PC-9 (cell line): ENCODE measurements around the gene PRPF40A. TPM values are rescaled to one million over a fixed set of nuclear protein-coding genes. Genes with fewer than 3 reads are reported as not detected.

Experiments used
- BruUV-seq: library from RNA; stranded (reverse); fragments of 400-500 nt; replicated peaks from 2 replicates; lab custom pipeline; 2021; lab: Mats Ljungman, UMichigan
- CTCF ChIA-PET: fragments of 300-600 bp; sonication (Branson Sonifier 250); formaldehyde crosslinking; loops from one replicate; lab custom pipeline; 2022; ENCODE audit warnings: antibody characterized with exemption; lab: Charles Lee
- POLR2A ChIA-PET: fragments of 300-600 bp; sonication (Branson Sonifier 250); formaldehyde crosslinking; loops from one replicate; lab custom pipeline; 2022; ENCODE audit warnings: antibody characterized with exemption; ENCODE audit not compliant: unreplicated experiment; lab: Charles Lee
- DNase-seq, 2 experiments: peaks; one replicate each; pipeline versions ENCODE4 v3.0.0 to v3.0.0-alpha.2; 2015 to 2022; ENCODE audit warnings: mixed read lengths in 1 of 2
- H2AFZ ChIP-seq: fragments of 200-600 bp; sonication (generic); 2 replicates; pipeline ENCODE4 v1.8.1; 2017; ENCODE audit warnings: antibody characterized with exemption
- H3F3A ChIP-seq: fragments of 200-600 bp; sonication (generic); 2 replicates; pipeline ENCODE4 v1.8.1; 2017; ENCODE audit warnings: antibody characterized with exemption, mild to moderate bottlenecking, low read depth; ENCODE audit not compliant: insufficient read depth
- H3K27ac ChIP-seq: fragments of 200-600 bp; sonication (generic); 2 replicates; pipeline ENCODE4 v1.6.1; 2016; ENCODE audit warnings: mixed run types
- H3K27me3 ChIP-seq: fragments of 200-600 bp; sonication (generic); 2 replicates; pipeline ENCODE4 v1.6.1; 2016; ENCODE audit warnings: low read depth, mixed run types; ENCODE audit not compliant: insufficient read depth
- H3K36me3 ChIP-seq: fragments of 200-600 bp; sonication (generic); 2 replicates; pipeline ENCODE4 v1.6.1; 2016; ENCODE audit warnings: low read depth, mixed run types
- H3K4me1 ChIP-seq: fragments of 200-600 bp; sonication (generic); replicated peaks from 2 replicates; pipeline ENCODE4 v1.6.1; 2016; ENCODE audit warnings: mixed run types; ENCODE audit not compliant: insufficient read depth
- H3K4me2 ChIP-seq: fragments of 200-600 bp; sonication (generic); 2 replicates; pipeline ENCODE4 v1.6.1; 2017; ENCODE audit warnings: mixed run types
- H3K4me3 ChIP-seq: fragments of 200-600 bp; sonication (generic); 2 replicates; pipeline ENCODE4 v1.6.1; 2016; ENCODE audit warnings: mixed run types
- H3K79me2 ChIP-seq: fragments of 200-600 bp; sonication (generic); 2 replicates; pipeline ENCODE4 v1.6.1; 2017; ENCODE audit warnings: low read depth, mixed run types
- H3K9me2 ChIP-seq: fragments of 200-600 bp; sonication (generic); 2 replicates; pipeline ENCODE4 v1.8.1; 2017; ENCODE audit warnings: mild to moderate bottlenecking; ENCODE audit not compliant: insufficient read depth
- H3K9me3 ChIP-seq: fragments of 200-600 bp; sonication (generic); 2 replicates; pipeline ENCODE4 v1.8.1; 2016; ENCODE audit warnings: low read depth; ENCODE audit not compliant: insufficient read depth
- H4K20me1 ChIP-seq: fragments of 200-600 bp; sonication (generic); 2 replicates; pipeline ENCODE4 v1.8.1; 2017; ENCODE audit not compliant: insufficient read depth
- CTCF ChIP-seq: fragments of 200-600 bp; sonication (generic); conservative IDR thresholded peaks from 2 replicates; pipeline ENCODE4 v1.6.1; 2017; ENCODE audit warnings: mixed run types, antibody characterized with exemption, mild to moderate bottlenecking, moderate library complexity
- EZH2 ChIP-seq: fragments of 200-600 bp; sonication (generic); IDR thresholded peaks from 2 replicates; pipeline ENCODE4 v1.8.0; 2017; ENCODE audit warnings: antibody characterized with exemption, low read depth
- intact Hi-C: fragments of 100-400 bp; cut with micrococcal nuclease; formaldehyde crosslinking; loops from one replicate; pipeline ENCODE4 v1.10.0; 2022; ENCODE audit not compliant: unreplicated experiment
- total RNA-seq: library from RNA; stranded (reverse); gene quantifications from 2 replicates; pipeline ENCODE4 v1.2.3, GENCODE V29; 2021

PRPF40A gene
- total RNA-seq, 1 experiment from 2014 or later, result 94.1 TPM

GRCh38 chr2:152617456-152618192, 99.6 kb downstream of the PRPF40A start:
- Histone ChIP-seq H3F3A (no peaks in the 10 kb centered on the region; the same call in 1 of the 2 replicates), H3K27ac (no peak overlapping the region), H3K36me3 (peaks cover 14% of the 10 kb centered on the region; the same call in 1 of the 2 replicates), H3K9me2 (no peaks in the 10 kb centered on the region), H2AFZ (no peak overlapping the region), H3K79me2 (no peaks in the 10 kb centered on the region), H4K20me1 (no peaks in the 10 kb centered on the region), H3K4me3 (no peak overlapping the region), H3K4me1 (peaks cover 9% of the 10 kb centered on the region; the same call in 1 of the 2 replicates), H3K27me3 (no peaks in the 10 kb centered on the region), H3K9me3 (no peaks in the 10 kb centered on the region), H3K4me2 (no peak overlapping the region)
- BruUV-seq, result no TSS peak
- TF ChIP-seq EZH2, result no peak
- TF ChIP-seq CTCF, result no peak
- ChIA-PET POLR2A (no interaction called here), CTCF (no interaction called here)
- DNase-seq, result no peak
- intact Hi-C loops, result loop anchor here (10.0 kb wide), 2 partner anchors 113 to 213 kb away; no protein-coding TSS in a partner anchor

DNA sequence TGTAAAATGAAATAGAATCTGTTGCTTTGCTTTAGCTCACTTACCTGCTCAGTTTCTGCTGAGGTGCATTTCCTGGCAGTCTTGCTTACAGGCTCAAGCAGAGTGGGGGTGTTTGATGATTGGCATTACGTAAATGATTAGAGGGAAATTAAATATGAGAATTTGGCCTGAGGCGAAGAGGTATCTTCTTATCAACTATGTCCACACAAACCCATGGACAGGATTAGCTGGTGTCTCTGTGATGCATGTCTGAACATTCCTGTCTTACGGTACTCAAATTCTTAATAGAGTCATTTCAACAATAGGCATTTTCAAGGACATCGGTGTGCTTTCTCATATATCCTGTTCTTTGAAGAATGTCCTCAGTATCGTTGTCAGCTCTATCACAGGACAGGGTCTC, 102.1 kb downstream of the PRPF40A start:
- H3K9me3 ChIP-seq, result no peaks in the 10 kb centered on the region
- peaks cover 5% of the 10 kb centered on the region; the same call in 1 of the 2 replicates for H3F3A ChIP-seq
- ChIA-PET POLR2A (interaction anchor here (0.6 kb wide), 1 partner anchor 237 kb away, joined by 3 read pairs; no protein-coding TSS in a partner anchor), CTCF (no interaction called here)
- peaks cover 20% of the 10 kb centered on the region; the same call in 1 of the 2 replicates for H3K4me1 ChIP-seq
- H3K4me3 ChIP-seq, result no peak overlapping the region
- TF ChIP-seq CTCF (no peak), EZH2 (no peak)
- no peak for DNase-seq
- intact Hi-C loops, result loop anchor here (10.0 kb wide), 2 partner anchors 110 to 210 kb away; no protein-coding TSS in a partner anchor
- BruUV-seq, result no TSS peak
- no peaks in the 10 kb centered on the region for H3K79me2 ChIP-seq
- no peak overlapping the region for H2AFZ ChIP-seq
- no peaks in the 10 kb centered on the region for H3K9me2 ChIP-seq
- no peaks in the 10 kb centered on the region for H3K27me3 ChIP-seq
- H3K4me2 ChIP-seq, result no peak overlapping the region
- H3K36me3 ChIP-seq, result peaks cover 14% of the 10 kb centered on the region; the same call in 1 of the 2 replicates
- H4K20me1 ChIP-seq, result no peaks in the 10 kb centered on the region
- H3K27ac ChIP-seq, result no peak overlapping the region

DNA sequence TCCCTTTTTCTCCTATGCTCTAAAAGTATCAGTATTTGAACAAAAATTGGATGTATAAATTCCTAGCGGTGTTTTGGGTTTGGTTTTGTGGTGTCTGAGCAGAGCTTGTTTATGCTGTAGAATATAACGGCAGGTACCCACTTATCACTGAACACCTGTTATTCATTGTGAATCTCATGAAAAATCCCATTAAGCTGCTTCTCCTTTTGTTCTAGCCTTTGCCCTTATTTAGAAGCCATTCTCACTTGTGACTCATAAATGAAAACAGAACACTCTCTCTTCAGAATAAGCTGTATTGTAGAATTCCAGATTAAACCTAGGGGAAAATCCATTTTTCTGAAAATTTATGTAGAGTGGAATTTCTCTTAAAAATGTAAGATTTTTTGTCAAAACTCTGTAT, 104.0 kb downstream of the PRPF40A start:
- CTCF ChIA-PET, result no interaction called here

More for the DNA sequence above, 104.0 kb downstream of the PRPF40A start:
- no peak for TF ChIP-seq EZH2
- no peak for TF ChIP-seq CTCF
- intact Hi-C loops, result loop anchor here (10.0 kb wide), 2 partner anchors 108 to 208 kb away; no protein-coding TSS in a partner anchor
- POLR2A ChIA-PET, result interaction anchor here (0.5 kb wide), 1 partner anchor 847 kb away, joined by 3 read pairs; no protein-coding TSS in a partner anchor
- Histone ChIP-seq H3F3A (peaks cover 5% of the 10 kb centered on the region; the same call in 1 of the 2 replicates), H3K27me3 (no peaks in the 10 kb centered on the region), H3K79me2 (no peaks in the 10 kb centered on the region), H3K9me2 (no peaks in the 10 kb centered on the region), H3K4me1 (peaks cover 20% of the 10 kb centered on the region; the same call in 1 of the 2 replicates), H4K20me1 (no peaks in the 10 kb centered on the region), H3K27ac (no peak overlapping the region), H3K9me3 (no peaks in the 10 kb centered on the region), H3K4me2 (no peak overlapping the region), H2AFZ (no peak overlapping the region), H3K36me3 (peaks cover 6% of the 10 kb centered on the region; the same call in 1 of the 2 replicates), H3K4me3 (no peak overlapping the region)
- DNase-seq, result no peak
- BruUV-seq, result no TSS peak
